Measurements from ENCODE around the gene HNMT. TPM values are rescaled to one million over a fixed set of nuclear protein-coding genes. Genes with fewer than 3 reads are reported as not detected.

The HNMT gene
- total and polyA plus RNA-seq, 2 of the 8 experiments (the other 6 are each of a cell fraction or from before 2014, with no cell fraction given), result 1.6 to 3.6 TPM

GRCh38 chr2:137950238-137950637, 14.0 kb upstream of the HNMT start (continued):
- TF ChIP-seq CTCF (IDR thresholded peaks at IDR 0.05; ENCODE audit: control extremely low read depth in 1 of 3, insufficient read depth in 1 of 3, low read depth in 1 of 3, low read length in 3 of 3), result no peak
